Hematopoietic multipotent progenitor cell (in vitro differentiated cells): ENCODE measurements around the gene PRMT7. TPM values are rescaled to one million over a fixed set of nuclear protein-coding genes. Genes with fewer than 3 reads are reported as not detected.

Experiments used
- DNase-seq, 3 donors: peaks; one replicate each; pipeline ENCODE4 v3.0.0-alpha.2; 2011 to 2015; ENCODE audit warnings: low read depth in 2 of 3, low spot score in 2 of 3
- total RNA-seq: library from RNA; depleted of rRNA; stranded (reverse); fragments of >200 nt; gene quantifications from one replicate; pipeline ENCODE4 v1.2.3, GENCODE V29; 2012

The PRMT7 gene
- total RNA-seq, 1 donor: 85.9 TPM

DNA sequence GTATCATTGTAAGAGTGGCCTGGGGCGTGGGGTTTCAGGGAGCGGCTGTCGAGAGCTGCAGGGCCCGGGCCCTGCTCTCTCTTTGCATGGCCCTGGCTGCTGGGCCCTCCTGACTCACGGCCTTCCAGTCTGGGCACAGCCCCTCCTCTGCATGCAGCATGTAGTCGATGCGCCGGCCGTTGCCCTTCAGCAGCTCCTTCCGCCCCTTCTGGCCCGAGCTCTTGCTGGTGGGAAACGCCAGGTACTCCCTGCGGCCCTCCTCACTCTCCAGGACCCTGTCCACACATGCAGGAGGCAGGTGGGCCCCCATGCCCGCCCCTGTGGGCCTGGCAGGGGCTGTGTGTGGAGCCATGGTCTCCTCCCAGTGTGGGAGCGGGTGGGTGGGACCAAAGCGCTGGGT lies 50.7 kb downstream of the PRMT7 start:
- no peak for DNase-seq

DNA sequence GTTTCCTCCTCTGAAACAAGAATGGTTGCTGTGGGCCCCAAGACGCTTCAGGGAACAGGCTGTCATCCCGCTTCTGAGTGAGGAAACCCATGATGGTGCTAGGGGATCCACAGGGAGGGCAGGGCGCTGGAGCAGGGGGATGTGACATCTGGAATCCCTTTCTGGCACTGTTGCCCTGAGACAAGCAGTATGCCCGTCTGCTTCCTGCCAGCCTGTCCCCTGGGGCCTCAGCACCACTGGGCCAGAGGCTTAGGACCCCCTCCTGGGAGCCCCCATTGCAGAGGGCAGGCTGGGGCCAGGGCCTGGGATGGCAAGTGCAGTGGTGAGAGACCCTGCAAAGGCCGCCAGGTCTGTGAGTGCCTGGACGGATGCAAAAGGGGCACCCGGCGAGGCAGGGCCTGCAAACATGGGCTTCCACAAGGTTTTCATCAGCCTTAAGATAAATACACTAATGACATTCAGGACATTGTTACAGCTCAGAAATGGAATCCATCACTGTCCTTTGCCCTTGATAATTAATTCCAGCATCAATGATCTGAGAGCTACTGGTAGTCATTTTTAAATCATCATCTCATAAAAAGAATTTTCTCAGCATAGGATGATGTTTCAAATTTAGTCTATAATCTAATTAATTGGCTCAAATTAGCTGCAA lies 51.6 kb downstream of the PRMT7 start:
- no peak for DNase-seq

DNA sequence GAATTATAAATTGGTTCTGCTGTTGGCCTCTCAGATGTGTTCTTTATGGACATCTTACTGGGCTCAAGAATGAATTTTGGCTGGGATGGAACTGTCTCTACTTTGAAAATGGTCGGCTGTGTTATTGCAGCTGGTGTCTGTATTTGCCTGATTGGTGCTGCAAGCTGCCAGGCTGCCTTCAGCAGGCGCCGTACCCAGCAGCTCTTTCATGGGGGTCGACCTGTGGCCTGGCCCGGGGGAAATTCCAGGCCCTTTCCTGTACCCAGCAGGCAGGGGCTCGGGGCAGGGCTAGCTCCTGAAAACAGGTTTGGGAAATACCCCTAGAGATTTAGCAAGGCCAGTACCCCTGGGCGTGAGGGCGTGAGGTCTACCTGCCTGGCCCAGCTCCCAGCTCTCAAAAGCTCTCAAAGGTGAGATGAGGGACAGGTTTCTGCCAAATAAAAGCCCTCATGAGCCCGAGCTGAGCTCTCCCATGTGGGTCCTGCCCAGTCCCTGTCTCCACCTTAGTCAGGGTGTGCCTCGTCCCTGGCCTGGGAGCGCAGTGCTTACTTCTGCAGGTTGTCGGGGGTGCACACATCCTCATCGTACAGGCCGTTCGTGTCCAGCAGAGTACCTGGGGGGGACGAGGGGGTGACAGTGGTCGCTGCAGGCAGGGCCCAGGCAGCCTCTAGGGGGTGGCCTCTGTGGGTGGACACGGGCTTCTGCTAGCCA lies 52.3 kb downstream of the PRMT7 start:
- DNase-seq: no peak

DNA sequence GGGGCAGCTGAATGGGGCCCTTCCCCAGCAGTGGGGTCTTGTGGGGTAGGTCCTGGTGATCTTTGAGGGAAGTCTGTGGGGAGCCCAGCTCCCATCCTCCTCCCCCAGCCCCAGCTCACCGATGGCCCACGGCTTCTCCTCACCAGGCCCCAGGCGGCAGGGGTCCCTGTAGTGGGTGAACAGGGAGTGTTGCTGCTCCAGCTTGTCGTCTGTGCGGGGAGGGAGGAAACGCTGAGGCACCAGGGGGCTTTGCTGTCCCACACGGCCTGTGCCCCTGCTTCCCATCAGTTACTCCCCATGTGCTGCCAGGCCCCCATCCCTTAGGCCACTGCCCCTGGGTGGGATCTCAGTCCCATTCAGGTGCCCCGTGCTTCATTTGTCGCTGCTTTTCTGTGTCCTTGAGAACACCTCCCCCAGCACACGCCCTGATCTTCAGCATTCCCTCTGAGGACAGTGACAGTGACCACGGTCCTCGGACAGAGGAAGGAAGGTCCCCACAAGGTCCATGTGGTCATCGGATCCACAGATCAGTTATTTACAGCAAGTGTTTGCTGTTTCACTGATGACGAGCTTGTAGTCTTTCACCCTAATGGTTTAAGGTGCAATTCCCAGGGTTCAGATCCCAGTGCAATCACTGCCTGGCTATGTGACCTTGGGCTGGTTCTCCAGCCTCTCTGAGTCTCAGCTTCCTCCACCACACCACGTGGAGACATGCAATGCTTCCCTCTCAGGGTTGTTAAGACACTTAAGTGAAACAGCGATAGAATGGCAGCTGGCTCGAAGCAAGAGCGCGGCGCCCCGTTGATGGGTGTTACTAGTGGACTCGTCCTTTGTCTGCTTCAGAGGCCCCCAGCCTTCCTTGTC lies 53.1 kb downstream of the PRMT7 start:
- no peak for DNase-seq

DNA sequence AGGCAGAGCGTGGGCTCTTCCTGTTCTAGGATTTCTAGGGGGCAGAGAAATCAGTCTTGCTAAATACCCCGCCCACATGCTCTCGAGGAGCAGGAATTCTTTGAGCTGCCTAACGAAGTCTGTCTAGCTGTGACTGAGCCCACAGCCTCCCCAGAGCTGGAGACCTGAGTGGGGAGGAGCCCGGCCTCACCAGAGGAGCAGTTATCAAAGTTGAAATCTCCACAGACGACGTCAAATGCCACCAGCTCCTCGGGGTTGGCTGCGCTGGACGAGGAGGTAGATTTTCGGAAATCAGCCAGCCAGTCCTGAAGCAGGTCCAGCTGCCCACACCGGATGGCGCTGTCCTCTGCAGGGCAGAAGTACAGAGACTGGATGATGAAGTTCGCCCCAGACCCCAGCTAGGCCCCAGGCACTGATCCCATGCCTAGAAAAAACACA lies 53.8 kb downstream of the PRMT7 start:
- DNase-seq: no peak

DNA sequence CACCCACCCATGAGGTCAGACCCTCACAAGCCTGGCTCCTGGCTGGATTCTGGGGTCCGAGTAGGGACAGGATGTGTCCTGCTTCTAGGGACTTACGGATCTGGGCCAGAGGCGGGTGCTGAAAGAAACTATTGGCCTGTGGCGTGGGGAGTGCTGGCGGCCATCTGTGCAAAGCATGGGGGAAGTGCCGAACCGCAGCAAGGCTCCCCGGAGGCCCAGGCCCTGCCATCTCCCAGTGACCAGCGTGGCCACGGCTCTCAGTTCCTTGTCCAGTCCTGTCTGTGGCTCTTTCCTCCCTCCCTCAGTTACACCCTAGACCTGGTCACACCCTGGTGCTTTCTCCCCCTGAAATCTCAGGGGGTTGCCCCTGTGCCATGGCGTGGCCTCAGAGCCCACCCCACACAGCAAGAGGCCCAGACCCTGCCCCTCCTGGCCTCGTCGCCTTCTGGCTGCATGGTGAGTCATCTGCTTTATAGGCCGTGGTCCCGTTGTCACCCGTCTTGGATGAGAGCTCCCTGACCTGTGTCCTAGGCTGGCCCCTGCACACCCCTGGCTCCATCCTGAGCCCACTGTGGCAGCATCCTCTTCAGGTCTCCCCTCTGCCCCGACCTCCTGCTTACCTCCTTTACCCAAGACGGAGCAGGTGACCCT lies 54.5 kb downstream of the PRMT7 start:
- DNase-seq: no peak

DNA sequence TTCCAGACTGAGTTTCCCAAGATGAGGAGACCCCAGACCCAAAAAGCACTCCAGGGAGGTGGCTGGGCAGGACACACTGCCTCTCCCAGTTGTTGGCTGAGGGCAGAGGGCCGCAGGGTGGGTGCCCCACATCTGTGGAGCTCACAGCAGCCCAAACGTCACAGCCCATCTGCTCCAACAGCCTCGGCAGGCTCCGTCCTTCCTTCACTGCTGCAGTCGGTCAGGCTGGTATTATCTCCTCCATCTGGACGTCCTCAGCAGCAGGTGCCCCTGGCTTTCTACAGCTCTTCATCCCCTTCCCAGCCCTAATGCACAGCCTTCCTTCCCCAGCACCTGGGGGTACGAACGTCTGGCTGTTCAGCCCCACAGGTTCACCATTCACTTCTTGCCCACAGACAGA lies 55.2 kb downstream of the PRMT7 start:
- no peak for DNase-seq

DNA sequence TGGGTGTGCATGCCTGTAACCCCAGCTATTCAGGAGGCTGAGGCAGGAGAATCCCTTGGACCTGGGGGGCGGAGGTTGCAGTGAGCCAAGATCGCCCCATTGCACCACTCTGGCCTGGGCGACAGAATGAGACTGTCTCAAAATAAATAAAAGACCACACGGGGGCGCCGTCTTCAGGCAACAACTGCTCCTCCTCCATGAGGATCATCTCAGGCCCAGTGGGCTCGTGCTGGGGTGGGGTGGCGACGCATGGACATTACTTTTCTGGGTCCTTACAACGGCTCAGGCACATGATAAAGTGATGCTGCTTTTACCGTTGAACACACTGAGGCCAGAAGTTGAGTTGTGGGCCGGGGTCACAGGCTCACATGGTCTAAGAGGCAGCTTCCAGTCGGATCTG lies 56.2 kb downstream of the PRMT7 start:
- DNase-seq: peak in 2 of 3 donors; percentile 45 to 47

DNA sequence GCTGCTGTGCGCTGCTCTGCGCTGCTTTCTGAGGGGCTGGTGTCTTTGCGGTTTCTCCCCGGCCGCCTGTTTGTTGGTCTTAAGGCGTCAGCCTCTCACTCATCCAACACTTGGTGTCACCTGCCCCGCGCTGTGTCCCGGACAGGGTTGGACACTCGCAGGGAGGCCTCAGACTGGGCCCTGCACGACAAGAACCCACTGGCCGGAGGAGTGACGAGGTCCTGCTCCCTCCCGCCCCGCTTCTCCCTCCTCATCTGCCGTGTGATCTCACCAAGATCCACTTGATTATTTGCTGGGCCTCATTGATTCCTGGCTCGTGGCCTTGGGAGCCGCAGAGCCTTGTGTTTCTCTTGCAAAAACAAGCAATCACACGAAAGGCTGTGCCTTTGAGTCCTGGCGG lies 56.6 kb downstream of the PRMT7 start:
- DNase-seq: no peak

DNA sequence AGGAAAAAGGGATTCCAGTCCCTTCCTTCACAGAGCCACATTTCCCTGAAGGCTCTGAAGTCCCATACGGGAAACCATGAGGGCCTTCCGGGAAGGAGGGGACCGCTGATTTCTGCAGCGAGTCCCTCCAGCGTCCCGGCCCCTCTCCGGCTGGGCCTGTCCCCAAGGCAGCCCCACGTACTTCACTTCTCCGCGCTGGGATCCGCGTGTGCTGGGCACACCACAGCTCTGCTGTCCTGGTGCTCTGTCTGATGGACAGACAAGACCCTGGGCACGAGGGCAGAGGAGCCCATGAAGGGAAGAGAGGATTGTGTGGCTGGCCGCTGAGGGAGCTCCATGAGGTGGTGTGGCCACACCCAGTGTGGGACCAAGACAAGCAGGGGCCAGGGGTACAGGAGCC lies 57.1 kb downstream of the PRMT7 start:
- no peak for DNase-seq

DNA sequence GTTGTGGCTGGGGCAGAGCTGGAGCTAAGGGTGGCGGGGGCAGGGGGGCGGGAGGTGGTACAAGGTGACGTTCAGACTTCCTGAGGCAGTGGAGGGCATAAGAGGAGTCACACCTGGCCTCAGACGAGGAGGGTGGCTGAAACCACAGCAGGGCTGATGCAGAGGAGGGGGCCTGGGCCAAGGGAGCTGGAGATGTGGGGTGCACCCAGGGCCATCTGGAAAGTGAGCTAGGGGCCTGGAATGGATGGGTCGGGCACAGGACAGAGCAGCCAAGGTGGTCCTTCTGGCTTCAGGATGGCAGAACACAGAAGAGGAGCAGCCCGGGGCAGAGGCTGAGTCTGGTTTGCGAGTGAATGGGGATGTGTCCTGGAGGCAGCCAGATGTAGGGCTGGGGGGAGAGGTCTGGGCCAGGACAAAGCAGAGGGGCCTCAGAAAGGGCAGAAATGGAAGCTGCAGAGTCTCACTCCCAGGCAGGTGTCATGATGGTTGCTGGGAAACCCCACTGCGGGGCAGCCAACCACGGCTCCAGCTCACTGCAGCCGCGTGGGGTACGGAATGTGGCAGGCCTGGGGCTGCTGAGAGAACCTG lies 57.6 kb downstream of the PRMT7 start:
- DNase-seq: no peak

DNA sequence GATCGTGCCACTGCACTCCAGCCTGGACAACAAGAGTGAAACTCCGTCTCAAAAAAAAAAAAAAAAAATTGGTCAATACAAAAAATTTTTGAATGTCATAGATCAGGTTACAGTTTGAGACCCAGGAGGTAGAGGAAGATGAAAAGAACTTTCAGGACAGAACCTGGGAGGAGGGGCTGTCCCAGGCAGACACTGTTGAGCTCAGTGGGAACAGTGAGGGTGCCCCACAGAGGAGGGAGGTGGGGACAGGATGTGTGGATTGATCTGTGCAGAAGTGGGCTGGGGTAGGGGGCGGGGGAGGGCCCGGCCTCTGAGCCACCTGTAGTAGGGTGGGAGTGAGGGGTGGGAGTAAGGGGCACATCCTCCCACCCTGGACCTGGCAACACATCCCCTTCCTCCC lies 58.3 kb downstream of the PRMT7 start:
- DNase-seq: no peak

DNA sequence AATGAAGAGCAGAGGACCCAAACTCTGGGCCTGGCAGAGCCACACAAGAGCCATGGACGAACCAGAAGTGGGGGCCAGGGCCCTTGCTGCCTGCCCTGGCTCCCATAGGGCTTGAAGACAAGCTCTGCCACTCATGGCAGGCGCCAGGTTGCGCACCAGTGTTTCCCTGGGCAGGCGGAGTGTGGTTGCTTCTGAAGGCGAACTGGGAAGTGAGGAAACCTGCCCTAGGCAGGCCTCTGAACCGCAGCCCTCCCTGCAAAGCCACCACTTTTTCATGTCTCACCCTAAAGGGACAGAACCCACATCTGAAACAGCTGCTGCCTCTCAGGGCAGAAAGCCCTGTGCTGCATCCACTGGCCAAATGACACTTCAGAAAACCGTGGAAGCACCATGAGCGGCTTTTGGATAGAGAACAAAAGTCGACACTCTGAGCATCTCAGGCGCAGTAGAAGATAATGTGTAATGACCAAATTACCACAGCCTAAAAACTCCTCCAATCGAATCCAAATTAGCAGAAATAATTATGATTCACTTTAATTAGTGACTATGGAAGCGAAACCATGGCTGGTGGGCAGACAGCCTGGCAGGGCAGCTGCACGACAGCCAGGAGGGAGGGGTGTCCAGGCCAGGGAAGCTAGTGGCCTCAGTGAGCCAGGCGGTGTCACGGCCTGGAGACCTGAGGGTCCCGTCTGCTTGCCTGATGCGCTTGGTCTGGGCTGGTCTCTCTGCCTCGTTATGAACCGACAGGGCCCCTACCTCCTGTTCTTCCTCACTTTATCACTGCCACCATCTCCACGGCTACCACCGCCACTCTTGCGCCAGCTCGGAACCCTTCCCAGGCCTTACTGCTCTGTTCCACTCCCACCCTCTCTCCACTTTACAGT lies 59.1 kb downstream of the PRMT7 start:
- peak in 2 of 3 donors; percentile 70 to 83 for DNase-seq

DNA sequence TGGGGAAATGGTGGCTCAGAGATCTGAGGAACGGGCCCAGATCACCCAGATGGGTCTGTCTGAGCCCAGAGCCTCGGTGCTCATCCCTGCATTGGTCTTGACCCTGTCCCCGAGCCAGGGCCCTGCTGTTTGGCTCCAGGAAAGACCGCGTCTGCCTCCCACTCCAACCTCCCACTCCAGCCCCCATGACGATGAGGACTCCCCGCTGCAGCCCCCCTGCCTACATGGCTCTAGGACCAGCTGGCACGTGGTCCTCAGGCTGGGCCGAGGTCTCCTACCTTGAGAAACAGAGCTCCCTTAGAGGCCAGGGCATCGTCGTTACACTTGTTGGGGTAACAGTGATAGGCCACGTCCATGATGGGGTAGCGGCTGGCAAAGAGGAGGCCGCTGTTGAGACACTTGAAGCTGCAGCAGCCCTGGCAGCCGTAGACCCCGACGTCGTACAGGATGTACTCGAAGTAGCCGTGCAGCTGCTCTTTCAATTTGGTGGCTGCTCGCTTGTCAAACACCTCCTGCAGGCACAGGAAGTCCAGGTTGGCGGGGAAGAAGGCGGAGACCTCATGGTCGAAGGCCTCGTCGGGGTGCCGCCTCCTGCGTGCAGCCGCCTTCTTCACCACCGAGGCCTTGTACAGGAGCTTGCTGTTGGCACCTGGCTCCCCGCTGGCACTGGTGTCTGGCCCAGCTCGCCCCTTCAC lies 59.9 kb downstream of the PRMT7 start:
- peak in 1 of 3 donors; percentile 28 for DNase-seq

DNA sequence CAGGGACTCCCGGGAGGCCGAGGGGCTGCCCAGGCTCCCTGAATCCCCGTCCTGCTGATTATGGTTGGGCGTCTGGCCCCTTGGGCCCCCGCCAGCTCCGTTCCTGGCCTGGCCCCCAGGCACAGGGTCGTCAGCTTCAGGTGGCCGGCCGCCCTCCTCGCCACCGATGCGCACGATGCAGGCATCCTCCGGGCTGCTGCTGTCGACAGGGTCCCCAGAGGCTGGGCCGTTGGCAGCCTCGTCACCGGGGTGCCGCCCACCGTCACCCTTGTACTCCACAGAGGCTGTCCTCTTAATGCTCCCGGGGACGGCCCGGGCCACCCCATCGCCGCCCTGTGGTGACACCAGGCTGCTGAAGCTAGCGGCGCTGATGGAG lies 60.4 kb downstream of the PRMT7 start:
- DNase-seq: no peak

DNA sequence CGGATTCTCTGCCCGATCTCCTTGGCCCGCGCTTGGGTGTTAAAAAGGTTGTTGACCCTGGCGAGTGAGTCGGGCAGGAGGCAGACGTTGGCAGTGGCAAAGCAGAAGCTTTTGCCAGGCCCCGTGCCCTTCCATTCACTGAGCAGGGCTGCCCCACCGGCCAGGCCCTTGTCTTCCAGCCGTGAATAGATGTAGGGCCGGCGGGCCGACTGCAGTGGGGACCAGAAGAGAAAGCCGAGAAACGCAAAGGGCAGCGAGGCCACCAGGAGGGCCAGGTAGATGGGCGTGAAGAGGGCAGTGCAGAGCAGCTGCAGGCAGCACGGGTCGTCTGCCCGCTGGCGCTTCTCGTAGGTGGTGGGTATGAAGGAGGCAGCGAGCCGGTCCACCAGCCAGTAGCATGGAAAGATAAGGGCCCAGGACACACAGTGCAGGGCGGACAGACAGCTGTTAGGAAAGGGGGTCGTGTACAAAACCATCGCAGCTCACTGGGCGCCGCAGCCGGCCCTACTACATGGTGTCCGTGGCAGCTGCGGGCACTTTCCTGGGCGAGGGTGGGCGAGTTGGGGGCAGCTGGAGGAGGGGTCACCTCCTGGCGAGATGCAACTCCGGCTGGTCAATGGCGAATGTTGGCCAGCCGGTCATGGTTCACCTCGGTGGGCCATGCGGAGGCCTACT lies 61.0 kb downstream of the PRMT7 start:
- no peak for DNase-seq

DNA sequence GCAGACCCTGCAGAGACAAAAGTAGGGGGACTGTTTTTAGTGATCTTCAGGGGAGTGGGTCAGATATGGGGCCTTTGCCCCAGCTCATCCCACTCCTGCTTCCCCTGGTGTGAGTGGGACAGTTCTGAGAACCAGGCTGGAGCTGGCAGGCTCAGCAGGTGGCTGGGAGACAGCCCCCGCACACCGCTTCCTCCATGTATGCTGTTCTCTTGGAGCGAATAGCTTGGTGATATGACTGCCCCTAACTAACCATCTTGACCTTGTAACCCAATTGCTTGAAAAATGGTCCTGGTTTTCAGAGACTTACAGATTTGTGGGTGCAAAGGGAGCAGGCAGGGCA lies 61.5 kb downstream of the PRMT7 start:
- no peak for DNase-seq

DNA sequence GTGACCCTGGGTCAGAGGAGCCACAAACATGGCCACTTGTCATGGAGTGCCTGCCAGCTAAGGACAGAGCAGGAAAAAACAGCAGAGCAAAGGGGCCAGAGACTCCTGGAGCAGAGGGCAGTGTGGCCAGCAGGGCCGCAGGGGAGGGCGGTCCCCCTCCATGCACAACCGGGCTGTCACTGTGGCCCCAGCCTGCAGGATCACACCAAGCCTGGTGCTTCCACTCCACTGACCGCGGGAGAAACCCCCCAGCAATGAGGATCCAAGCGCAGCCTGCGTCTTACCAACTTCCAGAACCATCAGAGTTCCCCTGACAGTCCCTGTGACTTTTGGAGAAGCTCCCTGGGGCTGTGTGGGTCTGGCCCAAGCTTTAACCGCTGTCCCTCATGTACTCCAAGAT lies 62.0 kb downstream of the PRMT7 start:
- no peak for DNase-seq
